Right kidney (tissue), 1 donor: Measurements from ENCODE around the gene SCYGR6.

Experiments
- DNase-seq: peaks from one replicate; pipeline ENCODE4 v3.0.0-alpha.2; 2016

Gene SCYGR6

DNA sequence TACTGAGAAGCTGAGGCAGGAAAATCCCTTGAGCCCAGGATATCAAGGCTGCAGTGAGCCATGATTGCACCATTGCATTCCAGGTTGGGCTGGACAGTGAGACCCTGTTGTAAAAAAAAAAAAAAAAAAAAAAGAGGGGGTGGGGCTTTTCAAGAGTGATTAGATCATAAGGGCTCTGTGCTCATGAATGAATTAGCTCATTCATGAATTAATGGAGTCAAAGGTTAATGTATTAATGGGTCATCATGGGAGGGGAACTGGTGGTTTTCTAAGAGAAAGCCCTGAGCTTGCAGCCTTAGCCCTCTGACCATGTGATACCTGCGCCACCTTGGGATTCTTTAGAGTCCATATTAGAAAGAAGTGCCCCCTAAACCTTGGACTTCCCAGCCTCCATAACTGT lies 11.3 kb downstream of the SCYGR6 start:
- DNase-seq = no peak

DNA sequence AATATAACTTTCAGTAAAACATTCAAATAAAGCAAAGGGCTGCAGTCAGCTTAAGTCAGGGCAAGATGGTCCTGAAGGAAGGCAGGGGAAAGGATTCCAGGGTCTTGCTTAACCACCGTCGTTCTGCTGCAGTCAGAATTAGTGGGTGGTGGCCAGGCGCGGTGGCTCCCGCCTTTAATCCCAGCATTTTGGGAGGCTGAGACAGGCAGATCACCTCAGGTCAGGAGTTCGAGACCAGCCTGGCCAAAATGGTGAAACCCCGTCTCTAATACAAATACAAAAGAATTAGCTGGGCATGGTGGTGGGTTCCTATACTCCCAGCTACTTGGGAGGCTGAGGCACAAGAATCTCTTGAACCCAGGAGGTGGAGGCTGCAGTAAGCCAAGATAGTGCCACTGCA lies 13.6 kb downstream of the SCYGR6 start:
- DNase-seq = no peak

GRCh38 chr2:227707390-227707789 lies 17.2 kb downstream of the SCYGR6 start:
- no peak for DNase-seq

GRCh38 chr2:227706859-227707258 lies 17.7 kb downstream of the SCYGR6 start:
- DNase-seq = no peak

DNA sequence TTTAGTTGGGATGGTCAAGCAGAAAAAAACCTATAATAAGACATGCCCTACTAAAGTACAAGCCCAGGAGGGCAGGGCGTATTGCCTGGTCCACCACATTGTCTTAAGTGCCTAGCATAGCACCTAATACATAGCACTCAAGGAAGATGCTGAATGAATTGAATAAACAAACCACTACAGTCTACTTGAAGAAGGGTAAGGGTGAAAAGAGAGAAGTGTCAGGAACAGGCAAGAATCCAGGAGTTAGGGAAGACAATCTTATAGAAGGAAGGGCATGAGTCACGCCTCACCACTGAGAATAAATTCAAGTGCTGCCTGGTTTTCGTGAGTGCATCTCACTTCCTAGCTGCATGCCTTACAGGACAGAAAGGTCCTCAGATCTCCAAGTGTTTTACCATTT lies 20.6 kb downstream of the SCYGR6 start:
- DNase-seq = no peak

DNA sequence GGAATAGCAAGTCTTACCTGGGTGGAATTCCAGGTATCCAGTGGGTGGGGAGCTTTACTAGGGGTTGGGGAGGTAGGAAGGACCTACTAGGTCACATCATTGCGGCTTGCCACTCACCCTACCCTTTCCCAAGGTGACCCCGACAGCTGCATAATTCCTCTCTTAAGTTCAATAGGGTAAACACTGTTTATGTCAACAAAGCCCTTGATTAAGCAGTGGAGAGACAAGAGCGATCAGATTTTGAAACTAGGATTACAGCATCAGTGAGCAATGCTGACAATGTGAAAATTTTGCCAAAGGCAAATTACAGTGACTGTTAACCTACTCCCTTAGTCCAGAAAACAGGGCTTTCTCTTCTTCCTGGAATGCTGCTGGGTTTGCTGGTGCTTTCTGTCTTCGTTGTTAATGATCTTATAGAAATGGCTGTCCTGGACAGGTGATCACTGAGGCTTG lies 21.3 kb downstream of the SCYGR6 start:
- DNase-seq = no peak

DNA sequence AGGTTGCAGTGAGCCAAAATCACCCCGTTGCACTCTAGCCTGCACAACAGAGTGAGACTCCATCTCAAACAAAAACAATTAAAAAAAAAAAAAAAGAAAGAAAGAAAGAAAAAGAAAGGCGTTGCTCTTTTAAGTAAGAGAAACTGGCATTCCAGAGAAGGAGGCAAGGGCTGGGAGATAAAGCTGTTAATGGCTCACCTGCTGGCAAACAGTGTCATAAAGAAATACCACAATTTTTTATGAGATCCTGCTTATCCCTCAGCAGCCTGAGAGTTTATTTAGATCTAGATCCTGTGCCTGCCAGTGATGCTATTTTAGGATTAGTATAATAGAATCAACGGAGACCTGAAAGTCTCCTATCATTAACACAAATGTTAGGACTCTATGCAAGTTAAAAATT lies 23.0 kb downstream of the SCYGR6 start:
- DNase-seq = no peak

DNA sequence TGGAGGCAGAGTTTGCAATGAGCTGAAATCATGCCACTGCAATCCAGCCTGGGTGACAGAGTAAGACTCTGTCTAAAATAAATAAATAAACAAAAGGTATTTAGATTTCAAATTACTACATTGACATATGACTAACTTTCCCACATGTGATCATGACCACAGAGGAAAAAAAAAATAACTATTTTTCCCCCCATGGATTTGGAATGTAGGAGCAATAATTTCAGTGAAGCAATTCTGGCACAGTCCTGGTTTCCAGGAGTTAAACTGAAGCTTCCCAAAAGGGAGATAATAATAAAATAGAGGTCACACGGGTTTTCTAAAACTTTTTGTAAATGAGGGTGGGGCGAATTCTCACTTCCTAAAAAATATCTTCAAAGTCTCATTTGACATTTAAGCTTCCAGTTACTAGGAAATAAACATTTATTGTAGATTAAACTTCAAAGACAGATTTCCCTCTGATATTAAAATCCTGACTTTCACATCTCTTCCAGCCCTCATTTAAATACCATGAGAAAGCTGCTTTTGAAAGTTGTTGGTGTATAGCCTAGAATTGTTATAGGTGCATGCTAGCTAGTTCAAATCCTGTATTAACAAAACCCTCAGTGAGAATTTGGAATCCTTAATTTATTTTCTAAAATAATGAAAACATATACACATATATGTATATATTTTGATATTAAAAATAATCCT lies 27.4 kb downstream of the SCYGR6 start:
- DNase-seq = no peak

- no peak for DNase-seq
Measured at GRCh38 chr2:227687189-227687588, 37.4 kb downstream of the SCYGR6 start.

DNA sequence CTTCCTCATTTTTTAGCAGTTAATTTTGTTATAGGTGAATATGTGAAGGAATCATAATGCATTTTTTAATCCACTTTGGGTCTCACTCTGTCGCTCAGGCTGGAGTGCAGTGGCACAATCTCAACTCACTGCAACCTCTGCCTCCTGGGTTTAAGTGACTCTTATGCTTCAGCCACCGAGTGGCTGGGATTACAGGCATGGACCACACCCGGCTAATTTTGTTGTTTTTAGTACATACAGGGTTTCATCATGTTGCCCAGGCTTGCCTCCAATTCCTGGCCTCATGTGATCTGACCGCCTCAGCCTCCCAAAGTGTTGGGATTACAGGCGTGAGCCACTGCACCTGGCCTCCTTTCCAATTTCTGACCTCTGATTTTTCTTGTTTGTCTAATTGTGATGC lies 40.3 kb downstream of the SCYGR6 start:
- DNase-seq = no peak

GRCh38 chr2:227677928-227678327 lies 46.6 kb downstream of the SCYGR6 start:
- DNase-seq = no peak

DNA sequence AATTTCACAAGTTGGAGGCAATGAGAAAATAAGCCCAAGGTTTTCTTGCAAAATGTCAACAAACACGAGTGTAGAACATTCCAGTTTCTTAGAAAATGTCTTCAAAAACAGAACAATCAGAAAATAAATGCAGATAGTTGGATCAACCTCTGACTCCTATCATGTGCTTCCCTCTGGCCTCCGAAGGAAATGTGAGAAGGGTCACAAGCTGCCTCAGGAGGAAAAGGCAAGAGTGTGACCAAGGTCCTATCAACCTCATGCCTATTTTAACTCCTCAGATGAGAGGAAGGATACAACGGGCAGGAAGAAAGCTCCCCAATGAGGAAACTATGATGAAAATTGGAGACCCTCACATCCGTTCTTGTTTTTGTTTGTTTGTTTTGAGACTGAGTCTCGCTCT lies 50.1 kb downstream of the SCYGR6 start:
- DNase-seq = no peak
